Stimulated activated naive B cell treated with anti-CD40 and anti-IgM and Interleukin-4, amounts not matched to agents 10 μg/mL and 1 μg/mL and 100 μg/mL, for 72 hours (primary cell): ENCODE results near the gene IRF2BP1.
A peak's percentile ranks its signal among the peaks of the same experiment; 100 is the strongest.

Source experiments
- ATAC-seq, 2 donors: fragments of 150-1000 bp; cut with Tn5 transposase; replicated peaks; 2 replicates each; pipeline ENCODE4 v1.10.0; 2021; ENCODE audit warnings: moderate library complexity in 1 of 2
- DNase-seq: peaks from one replicate; pipeline ENCODE4 v3.0.0; 2021
- H3K27ac Mint-ChIP-seq: one replicate; pipeline ENCODE4 v1.8.0; 2022; ENCODE audit warnings: mild to moderate bottlenecking, mixed read lengths
- H3K27me3 Mint-ChIP-seq, 2 donors: one replicate each; pipeline ENCODE4 v1.8.0; 2022; ENCODE audit warnings: mixed read lengths in 2 of 2
- H3K36me3 Mint-ChIP-seq, 2 donors: one replicate each; pipeline ENCODE4 v1.8.0; 2022; ENCODE audit warnings: mixed read lengths in 2 of 2, mild to moderate bottlenecking in 1 of 2
- H3K4me1 Mint-ChIP-seq, 2 donors: one replicate each; pipeline ENCODE4 v1.8.0; 2022; ENCODE audit warnings: mixed read lengths in 2 of 2, mild to moderate bottlenecking in 1 of 2
- H3K4me3 Mint-ChIP-seq, 2 donors: one replicate each; pipeline ENCODE4 v1.8.0; 2022; ENCODE audit warnings: mild to moderate bottlenecking in 2 of 2, mixed read lengths in 2 of 2, moderate library complexity in 1 of 2
- H3K9me3 Mint-ChIP-seq, 2 donors: one replicate each; pipeline ENCODE4 v1.8.0; 2022; ENCODE audit warnings: mixed read lengths in 2 of 2, mild to moderate bottlenecking in 1 of 2

The IRF2BP1 gene

GRCh38 chr19:45885556-45886426 lies at the start of gene IRF2BP1:
IRF2BP1 (minus strand) TSS chr19:45886141; CDS start chr19:45885774, 367 bp downstream.
- DNase-seq (peak; percentile 88), ATAC-seq (peak; percentile 80 to 84)
- Mint-ChIP-seq H3K27me3 (peaks cover 0 to 5% of the 10 kb centered on the region in 2 donors), H3K36me3 (peaks cover 7 to 16% of the 10 kb centered on the region in 2 donors), H3K4me3 (peak within 1 kb of the TSS; percentile 94 to 98), H3K27ac (peak within 1 kb of the TSS; percentile 99), H3K4me1 (peaks cover 15 to 35% of the 10 kb centered on the region in 2 donors), H3K9me3 (no peaks in the 10 kb centered on the region)

GRCh38 chr19:45935267-45935666 lies 49.3 kb upstream of the IRF2BP1 start:
- ATAC-seq (no peak), DNase-seq (no peak)
- H3K4me3 Mint-ChIP-seq, result no peak overlapping the region
- H3K9me3 Mint-ChIP-seq, result peaks cover 0 to 5% of the 10 kb centered on the region in 2 donors
- H3K36me3 Mint-ChIP-seq, result no peaks in the 10 kb centered on the region
- no peaks in the 10 kb centered on the region for H3K4me1 Mint-ChIP-seq
- H3K27ac Mint-ChIP-seq, result no peak overlapping the region
- H3K27me3 Mint-ChIP-seq, result peaks cover 63 to 90% of the 10 kb centered on the region in 2 donors

- ATAC-seq (no peak), DNase-seq (no peak)
- Mint-ChIP-seq H3K27ac (no peak overlapping the region), H3K4me3 (no peak overlapping the region), H3K9me3 (peaks cover 0 to 5% of the 10 kb centered on the region in 2 donors), H3K4me1 (no peaks in the 10 kb centered on the region), H3K27me3 (peaks cover 62 to 93% of the 10 kb centered on the region in 2 donors), H3K36me3 (no peaks in the 10 kb centered on the region)
Measured at GRCh38 chr19:45934551-45935230, 48.8 kb upstream of the IRF2BP1 start.

- Mint-ChIP-seq H3K27ac (no peak overlapping the region), H3K27me3 (peaks cover 58 to 92% of the 10 kb centered on the region in 2 donors), H3K4me3 (no peak overlapping the region), H3K36me3 (no peaks in the 10 kb centered on the region), H3K4me1 (no peaks in the 10 kb centered on the region), H3K9me3 (peaks cover 0 to 1% of the 10 kb centered on the region in 2 donors)
- ATAC-seq (no peak), DNase-seq (no peak)
Measured at GRCh38 chr19:45933759-45934158, 47.8 kb upstream of the IRF2BP1 start.

- Mint-ChIP-seq H3K27me3 (peaks cover 37 to 65% of the 10 kb centered on the region in 2 donors), H3K4me1 (peaks cover 8 to 14% of the 10 kb centered on the region in 2 donors), H3K36me3 (no peaks in the 10 kb centered on the region), H3K4me3 (no peak overlapping the region), H3K9me3 (peaks cover 0 to 2% of the 10 kb centered on the region in 2 donors), H3K27ac (no peak overlapping the region)
- DNase-seq, result no peak
- no peak for ATAC-seq
Measured at GRCh38 chr19:45931055-45931454, 45.1 kb upstream of the IRF2BP1 start.

GRCh38 chr19:45929247-45929646 lies 43.3 kb upstream of the IRF2BP1 start:
- peaks cover 8 to 14% of the 10 kb centered on the region in 2 donors for H3K4me1 Mint-ChIP-seq
- no peaks in the 10 kb centered on the region for H3K36me3 Mint-ChIP-seq
- H3K9me3 Mint-ChIP-seq, result peaks cover 0 to 2% of the 10 kb centered on the region in 2 donors
- H3K4me3 Mint-ChIP-seq, result no peak overlapping the region
- H3K27ac Mint-ChIP-seq, result no peak overlapping the region
- DNase-seq (no peak), ATAC-seq (no peak)
- peaks cover 20 to 46% of the 10 kb centered on the region in 2 donors for H3K27me3 Mint-ChIP-seq

- ATAC-seq (peak; percentile 98 to 100), DNase-seq (peak; percentile 80)
- Mint-ChIP-seq H3K27ac (no peak overlapping the region), H3K4me1 (peaks cover 8 to 14% of the 10 kb centered on the region in 2 donors), H3K9me3 (peaks cover 0 to 2% of the 10 kb centered on the region in 2 donors), H3K27me3 (peaks cover 14 to 31% of the 10 kb centered on the region in 2 donors), H3K4me3 (peak overlapping the region; percentile 33 to 38), H3K36me3 (no peaks in the 10 kb centered on the region)
Measured at GRCh38 chr19:45927565-45928261, 41.8 kb upstream of the IRF2BP1 start.

- peaks cover 10 to 17% of the 10 kb centered on the region in 2 donors for H3K27me3 Mint-ChIP-seq
- H3K27ac Mint-ChIP-seq, result no peak overlapping the region
- H3K36me3 Mint-ChIP-seq, result no peaks in the 10 kb centered on the region
- peaks cover 8 to 14% of the 10 kb centered on the region in 2 donors for H3K4me1 Mint-ChIP-seq
- no peak overlapping the region for H3K4me3 Mint-ChIP-seq
- no peak for ATAC-seq
- peaks cover 0 to 2% of the 10 kb centered on the region in 2 donors for H3K9me3 Mint-ChIP-seq
- no peak for DNase-seq
Measured at GRCh38 chr19:45924891-45925447, 39.0 kb upstream of the IRF2BP1 start.

GRCh38 chr19:45922281-45922680 lies 36.3 kb upstream of the IRF2BP1 start:
- Mint-ChIP-seq H3K9me3 (peaks cover 0 to 2% of the 10 kb centered on the region in 2 donors), H3K27ac (no peak overlapping the region), H3K36me3 (no peaks in the 10 kb centered on the region), H3K4me1 (peaks cover 2 to 4% of the 10 kb centered on the region in 2 donors), H3K4me3 (no peak overlapping the region), H3K27me3 (peaks cover 20 to 22% of the 10 kb centered on the region in 2 donors)
- peak; percentile 39 to 48 for ATAC-seq
- DNase-seq, result no peak

- Mint-ChIP-seq H3K4me1 (no peaks in the 10 kb centered on the region), H3K36me3 (no peaks in the 10 kb centered on the region), H3K27ac (no peak overlapping the region), H3K4me3 (no peak overlapping the region), H3K9me3 (no peaks in the 10 kb centered on the region), H3K27me3 (peaks cover 27 to 31% of the 10 kb centered on the region in 2 donors)
- DNase-seq, result no peak
- ATAC-seq, result no peak
Measured at GRCh38 chr19:45920458-45920857, 34.5 kb upstream of the IRF2BP1 start.

- no peak for DNase-seq
Measured at GRCh38 chr19:45919678-45920077, 33.7 kb upstream of the IRF2BP1 start.

GRCh38 chr19:45918721-45919120 lies 32.8 kb upstream of the IRF2BP1 start:
- H3K9me3 Mint-ChIP-seq, result no peaks in the 10 kb centered on the region
- ATAC-seq, result no peak
- no peak overlapping the region for H3K27ac Mint-ChIP-seq
- peaks cover 30 to 44% of the 10 kb centered on the region in 2 donors for H3K27me3 Mint-ChIP-seq
- no peak overlapping the region for H3K4me3 Mint-ChIP-seq
- DNase-seq, result no peak
- H3K4me1 Mint-ChIP-seq, result no peaks in the 10 kb centered on the region
- H3K36me3 Mint-ChIP-seq, result no peaks in the 10 kb centered on the region

More at GRCh38 chr19:45919678-45920077, 33.7 kb upstream of the IRF2BP1 start:
- no peak overlapping the region for H3K4me3 Mint-ChIP-seq
- H3K9me3 Mint-ChIP-seq, result no peaks in the 10 kb centered on the region
- H3K27me3 Mint-ChIP-seq, result peaks cover 29 to 34% of the 10 kb centered on the region in 2 donors
- no peaks in the 10 kb centered on the region for H3K36me3 Mint-ChIP-seq
- no peaks in the 10 kb centered on the region for H3K4me1 Mint-ChIP-seq
- ATAC-seq, result no peak
- H3K27ac Mint-ChIP-seq, result no peak overlapping the region

GRCh38 chr19:45917421-45918091 lies 31.6 kb upstream of the IRF2BP1 start:
- H3K4me3 Mint-ChIP-seq, result no peak overlapping the region
- no peaks in the 10 kb centered on the region for H3K9me3 Mint-ChIP-seq
- H3K36me3 Mint-ChIP-seq, result no peaks in the 10 kb centered on the region
- H3K4me1 Mint-ChIP-seq, result no peaks in the 10 kb centered on the region
- no peak for ATAC-seq
- H3K27ac Mint-ChIP-seq, result no peak overlapping the region
- peaks cover 41 to 56% of the 10 kb centered on the region in 2 donors for H3K27me3 Mint-ChIP-seq
- DNase-seq, result no peak
